CD4-positive, alpha-beta memory T cell (primary cell): ENCODE results near the gene DCAF6. TPM values are rescaled to one million over a fixed set of nuclear protein-coding genes. Genes with fewer than 3 reads are reported as not detected.

Source experiments
- CTCF ChIA-PET: fragments of 350-600 bp; sonication (Branson Sonifier 250); formaldehyde crosslinking; loops from one replicate; lab custom pipeline; 2021; ENCODE audit warnings: inconsistent platforms; ENCODE audit not compliant: partially characterized antibody; lab: Charles Lee
- POLR2A ChIA-PET: fragments of 350-600 bp; sonication (Branson Sonifier 250); formaldehyde crosslinking; loops from one replicate; lab custom pipeline; 2021; ENCODE audit not compliant: partially characterized antibody; lab: Charles Lee
- DNase-seq, 5 donors: peaks; one replicate each; pipeline versions ENCODE4 v3.0.0 to v3.0.0-alpha.2; 2020 to 2022; ENCODE audit warnings: mixed read lengths in 1 of 5
- H3K27ac ChIP-seq: one replicate; pipeline ENCODE4 v1.7.0; 2013; ENCODE audit warnings: low read depth, low read length
- H3K27me3 ChIP-seq: 2 replicates; pipeline ENCODE4 v1.7.0; 2013; ENCODE audit warnings: mild to moderate bottlenecking, low read length, moderate library complexity; ENCODE audit not compliant: insufficient read depth
- H3K36me3 ChIP-seq: 2 replicates; pipeline ENCODE4 v1.7.0; 2013; ENCODE audit warnings: mild to moderate bottlenecking, low read length, moderate library complexity; ENCODE audit not compliant: insufficient read depth
- H3K4me1 ChIP-seq: 2 replicates; pipeline ENCODE4 v1.7.0; 2013; ENCODE audit warnings: mild to moderate bottlenecking, low read length, moderate library complexity; ENCODE audit not compliant: insufficient read depth
- H3K4me3 ChIP-seq, 2 donors: one replicate each; pipeline ENCODE4 v1.7.0; 2013; ENCODE audit warnings: low read length in 2 of 2, mild to moderate bottlenecking in 1 of 2
- H3K9me3 ChIP-seq, 2 donors: one replicate each; pipeline ENCODE4 v1.7.0; 2013; ENCODE audit warnings: low read length in 2 of 2, control low read depth in 1 of 2; ENCODE audit not compliant: control insufficient read depth in 1 of 2
- H3K27ac Mint-ChIP-seq, 7 donors: one replicate each; pipeline ENCODE4 v1.8.0; 2020 to 2021; ENCODE audit warnings: mixed read lengths in 7 of 7, mild to moderate bottlenecking in 6 of 7, inconsistent platforms in 3 of 7, moderate library complexity in 3 of 7
- H3K27me3 Mint-ChIP-seq, 2 donors: one replicate each; pipeline ENCODE4 v1.8.0; 2020 to 2021; ENCODE audit warnings: mixed read lengths in 2 of 2
- H3K36me3 Mint-ChIP-seq, 2 donors: one replicate each; pipeline ENCODE4 v1.8.0; 2020 to 2021; ENCODE audit warnings: mixed read lengths in 2 of 2, inconsistent platforms in 1 of 2, mild to moderate bottlenecking in 1 of 2
- H3K4me1 Mint-ChIP-seq, 4 donors: one replicate each; pipeline ENCODE4 v1.8.0; 2020 to 2021; ENCODE audit warnings: mixed read lengths in 4 of 4, mild to moderate bottlenecking in 1 of 4
- H3K4me3 Mint-ChIP-seq, 8 donors: one replicate each; pipeline ENCODE4 v1.8.0; 2020 to 2021; ENCODE audit warnings: mixed read lengths in 8 of 8, mild to moderate bottlenecking in 7 of 8, moderate library complexity in 6 of 8, inconsistent platforms in 3 of 8
- H3K9me3 Mint-ChIP-seq, 8 donors: one replicate each; pipeline ENCODE4 v1.8.0; 2020 to 2021; ENCODE audit warnings: mixed read lengths in 8 of 8, mild to moderate bottlenecking in 5 of 8, inconsistent platforms in 3 of 8, moderate library complexity in 1 of 8
- intact Hi-C: fragments of 100-400 bp; cut with micrococcal nuclease; formaldehyde crosslinking; loops from one replicate; pipeline ENCODE4 v1.15.1; 2023
- polyA plus RNA-seq, 2 donors: library from polyadenylated mRNA; unstranded; fragments of 300-500 nt; fragmentation: Illumina TruSeq; gene quantifications; one replicate each; pipeline ENCODE4 v1.2.3, GENCODE V29; 2021
- total RNA-seq, 2 experiments: library from RNA; stranded (reverse); gene quantifications; one replicate each; pipeline ENCODE4 v1.2.3, GENCODE V29; 2021

Gene DCAF6
- total and polyA plus RNA-seq, 4 experiments from 2014 or later, result 8.1 to 29.2 (median 21.3) TPM

GRCh38 chr1:167938080-167938636 lies 1.7 kb downstream of the DCAF6 start:
- POLR2A ChIA-PET, result interaction anchor here (0.8 kb wide), 1 partner anchor 31 kb away, joined by 3 read pairs; no protein-coding TSS in a partner anchor

GRCh38 chr1:167940264-167940663 lies 3.8 kb downstream of the DCAF6 start:
- peaks cover 21 to 52% (median 36%) of the 10 kb centered on the region in 4 donors for H3K4me1 Mint-ChIP-seq
- H3K27me3 ChIP-seq, result no peaks in the 10 kb centered on the region
- peaks cover 0 to 7% (median 0%) of the 10 kb centered on the region in 8 donors for H3K9me3 Mint-ChIP-seq
- peak in 1 of 5 donors; percentile 27 for DNase-seq
- H3K4me3 Mint-ChIP-seq, result no peak overlapping the region
- no peaks in the 10 kb centered on the region for H3K36me3 ChIP-seq
- ChIA-PET POLR2A (no interaction called here), CTCF (no interaction called here)
- H3K4me1 ChIP-seq, result peaks cover 10% of the 10 kb centered on the region
- H3K27ac ChIP-seq, result no peak overlapping the region
- H3K9me3 ChIP-seq, result no peaks in the 10 kb centered on the region
- intact Hi-C loops, result loop anchor here (10.0 kb wide), 1 partner anchor 75 kb away; no protein-coding TSS in a partner anchor
- H3K27me3 Mint-ChIP-seq, result no peaks in the 10 kb centered on the region
- H3K27ac Mint-ChIP-seq, result no peak overlapping the region
- H3K4me3 ChIP-seq, result no peak overlapping the region
- peaks cover 19 to 23% of the 10 kb centered on the region in 2 donors for H3K36me3 Mint-ChIP-seq

More at GRCh38 chr1:167938080-167938636, 1.7 kb downstream of the DCAF6 start:
- Histone ChIP-seq H3K4me1 (peaks cover 28% of the 10 kb centered on the region), H3K36me3 (no peaks in the 10 kb centered on the region), H3K27ac (peak overlapping the region; percentile 85), H3K4me3 (no peak overlapping the region), H3K9me3 (no peaks in the 10 kb centered on the region), H3K27me3 (no peaks in the 10 kb centered on the region)
- Mint-ChIP-seq H3K36me3 (peaks cover 1 to 21% of the 10 kb centered on the region in 2 donors), H3K9me3 (peaks cover 0 to 1% (median 0%) of the 10 kb centered on the region in 8 donors), H3K4me3 (peak overlapping the region; percentile 76 to 99 (median 93)), H3K4me1 (peaks cover 29 to 60% (median 42%) of the 10 kb centered on the region in 4 donors), H3K27me3 (no peaks in the 10 kb centered on the region), H3K27ac (peak overlapping the region; percentile 68 to 98 (median 87))
- CTCF ChIA-PET, result interaction anchor here (1.3 kb wide), 1 partner anchor 10 kb away, joined by 3 read pairs; no protein-coding TSS in a partner anchor
- intact Hi-C loops, result loop anchor here (5.0 kb wide), 5 partner anchors 144 to 1169 kb away; partner anchors contain the start of genes ATP1B1, CREG1, RCSD1 and TADA1
- DNase-seq, result no peak

GRCh38 chr1:167943541-167943940 lies 7.1 kb downstream of the DCAF6 start:
- H3K4me3 ChIP-seq, result no peak overlapping the region
- ChIA-PET CTCF (no interaction called here), POLR2A (no interaction called here)
- Mint-ChIP-seq H3K27ac (no peak overlapping the region), H3K27me3 (no peaks in the 10 kb centered on the region), H3K4me3 (no peak overlapping the region), H3K4me1 (peaks cover 32 to 59% (median 44%) of the 10 kb centered on the region in 4 donors), H3K9me3 (peaks cover 0 to 6% (median 0%) of the 10 kb centered on the region in 8 donors), H3K36me3 (peaks cover 6 to 19% of the 10 kb centered on the region in 2 donors)
- H3K4me1 ChIP-seq, result peaks cover 8% of the 10 kb centered on the region
- no peak for DNase-seq
- H3K27me3 ChIP-seq, result no peaks in the 10 kb centered on the region
- no peaks in the 10 kb centered on the region for H3K36me3 ChIP-seq
- H3K27ac ChIP-seq, result no peak overlapping the region
- intact Hi-C loops, result loop anchor here (10.0 kb wide), 1 partner anchor 71 kb away; no protein-coding TSS in a partner anchor
- H3K9me3 ChIP-seq, result no peaks in the 10 kb centered on the region

- no peak for DNase-seq
- H3K27ac Mint-ChIP-seq, result peak overlapping the region in 1 of 7 donors; percentile 61
- CTCF ChIA-PET, result interaction anchor here (1.1 kb wide), 1 partner anchor 10 kb away, joined by 3 read pairs; the partner anchor contains the start of gene MPC2
Observed at GRCh38 chr1:167947733-167948132, 11.2 kb downstream of the DCAF6 start.

GRCh38 chr1:167949785-167950184 lies 13.3 kb downstream of the DCAF6 start:
- POLR2A ChIA-PET, result interaction anchor here (1.6 kb wide), 1 partner anchor 13 kb away, joined by 4 read pairs; the partner anchor contains the start of gene MPC2
- Histone ChIP-seq H3K4me1 (peaks cover 6% of the 10 kb centered on the region), H3K27ac (no peak overlapping the region), H3K27me3 (no peaks in the 10 kb centered on the region), H3K4me3 (no peak overlapping the region), H3K9me3 (no peaks in the 10 kb centered on the region), H3K36me3 (no peaks in the 10 kb centered on the region)
- no peak overlapping the region for H3K27ac Mint-ChIP-seq
- no peaks in the 10 kb centered on the region for H3K9me3 Mint-ChIP-seq
- no peaks in the 10 kb centered on the region for H3K27me3 Mint-ChIP-seq
- no peak for DNase-seq
- CTCF ChIA-PET, result interaction anchor here (0.8 to 1.2 kb wide), 2 partner anchors 14 to 133 kb away, joined by 3 to 4 read pairs; no protein-coding TSS in a partner anchor
- peaks cover 30 to 50% (median 40%) of the 10 kb centered on the region in 4 donors for H3K4me1 Mint-ChIP-seq
- no peak overlapping the region for H3K4me3 Mint-ChIP-seq
- intact Hi-C loops, result loop anchor here (10.0 kb wide), 1 partner anchor 65 kb away; no protein-coding TSS in a partner anchor
- peaks cover 25 to 29% of the 10 kb centered on the region in 2 donors for H3K36me3 Mint-ChIP-seq

More at GRCh38 chr1:167947733-167948132, 11.2 kb downstream of the DCAF6 start:
- H3K4me3 Mint-ChIP-seq, result peak overlapping the region in 1 of 8 donors; percentile 22
- POLR2A ChIA-PET, result no interaction called here
- Histone ChIP-seq H3K27me3 (no peaks in the 10 kb centered on the region), H3K4me3 (no peak overlapping the region), H3K9me3 (no peaks in the 10 kb centered on the region), H3K4me1 (peaks cover 6% of the 10 kb centered on the region), H3K36me3 (no peaks in the 10 kb centered on the region), H3K27ac (no peak overlapping the region)
- peaks cover 34 to 56% (median 48%) of the 10 kb centered on the region in 4 donors for H3K4me1 Mint-ChIP-seq
- intact Hi-C loops, result loop anchor here (10.0 kb wide), 1 partner anchor 67 kb away; no protein-coding TSS in a partner anchor
- peaks cover 0 to 6% (median 0%) of the 10 kb centered on the region in 8 donors for H3K9me3 Mint-ChIP-seq
- peaks cover 15 to 31% of the 10 kb centered on the region in 2 donors for H3K36me3 Mint-ChIP-seq
- no peaks in the 10 kb centered on the region for H3K27me3 Mint-ChIP-seq

GRCh38 chr1:167950569-167950968 lies 14.1 kb downstream of the DCAF6 start:
- DNase-seq, result no peak
- intact Hi-C loops, result no loop called here
- CTCF ChIA-PET, result interaction anchor here (1.5 kb wide), 1 partner anchor 15 kb away, joined by 3 read pairs; no protein-coding TSS in a partner anchor
- Histone ChIP-seq H3K36me3 (no peaks in the 10 kb centered on the region), H3K27me3 (no peaks in the 10 kb centered on the region), H3K9me3 (no peaks in the 10 kb centered on the region), H3K27ac (no peak overlapping the region), H3K4me1 (peaks cover 6% of the 10 kb centered on the region), H3K4me3 (no peak overlapping the region)
- Mint-ChIP-seq H3K36me3 (peaks cover 30 to 35% of the 10 kb centered on the region in 2 donors), H3K4me1 (peaks cover 31 to 45% (median 39%) of the 10 kb centered on the region in 4 donors), H3K9me3 (no peaks in the 10 kb centered on the region), H3K27me3 (no peaks in the 10 kb centered on the region), H3K27ac (no peak overlapping the region), H3K4me3 (no peak overlapping the region)
- POLR2A ChIA-PET, result interaction anchor here (1.6 kb wide), 1 partner anchor 13 kb away, joined by 4 read pairs; the partner anchor contains the start of gene MPC2

GRCh38 chr1:167955915-167956314 lies 19.4 kb downstream of the DCAF6 start:
- no peaks in the 10 kb centered on the region for H3K27me3 ChIP-seq
- intact Hi-C loops, result no loop called here
- Mint-ChIP-seq H3K9me3 (no peaks in the 10 kb centered on the region), H3K27me3 (no peaks in the 10 kb centered on the region), H3K36me3 (peaks cover 40 to 49% of the 10 kb centered on the region in 2 donors), H3K4me1 (peaks cover 11 to 24% (median 18%) of the 10 kb centered on the region in 4 donors), H3K4me3 (no peak overlapping the region), H3K27ac (no peak overlapping the region)
- no peak overlapping the region for H3K4me3 ChIP-seq
- no peak for DNase-seq
- CTCF ChIA-PET, result no interaction called here
- H3K27ac ChIP-seq, result no peak overlapping the region
- H3K9me3 ChIP-seq, result no peaks in the 10 kb centered on the region
- H3K4me1 ChIP-seq, result no peaks in the 10 kb centered on the region
- no peaks in the 10 kb centered on the region for H3K36me3 ChIP-seq
- POLR2A ChIA-PET, result no interaction called here
